DMS153 treated with DMSO at 0.1 percent for 48 hours (cell line): ENCODE data around the gene KRI1.
A peak's percentile ranks its signal among the peaks of the same experiment; 100 is the strongest.
"Not testable (repeated sequence)": the region's sequence is repeated elsewhere in the genome, so short reads cannot be mapped to it uniquely, and the experiment has no call there.

Source experiments
- DNase-seq: peaks from one replicate; lab custom pipeline; 2025; ENCODE audit not compliant: unreplicated experiment; lab: John Stamatoyannopoulos, UW

KRI1 gene

GRCh38 chr19:10550336-10550735 is 15.5 kb downstream of the KRI1 start:
- DNase-seq: no peak

- DNase-seq: no peak
Observed at GRCh38 chr19:10549733-10550132, 16.1 kb downstream of the KRI1 start.

GRCh38 chr19:10548746-10549276 is 17.0 kb downstream of the KRI1 start:
- DNase-seq: no peak

GRCh38 chr19:10546817-10547216 is 19.0 kb downstream of the KRI1 start:
- no peak for DNase-seq

GRCh38 chr19:10544753-10545251 is 21.0 kb downstream of the KRI1 start:
- DNase-seq: no peak

- DNase-seq: no peak
Observed at GRCh38 chr19:10544242-10544752, 21.5 kb downstream of the KRI1 start.

GRCh38 chr19:10543420-10544241 is 22.2 kb downstream of the KRI1 start, which contains the start of gene ATG4D:
Gene ATG4D (plus strand): TSS chr19:10543904. CDS start chr19:10544091, 187 bp downstream.
- peak; percentile 87 for DNase-seq

DNA sequence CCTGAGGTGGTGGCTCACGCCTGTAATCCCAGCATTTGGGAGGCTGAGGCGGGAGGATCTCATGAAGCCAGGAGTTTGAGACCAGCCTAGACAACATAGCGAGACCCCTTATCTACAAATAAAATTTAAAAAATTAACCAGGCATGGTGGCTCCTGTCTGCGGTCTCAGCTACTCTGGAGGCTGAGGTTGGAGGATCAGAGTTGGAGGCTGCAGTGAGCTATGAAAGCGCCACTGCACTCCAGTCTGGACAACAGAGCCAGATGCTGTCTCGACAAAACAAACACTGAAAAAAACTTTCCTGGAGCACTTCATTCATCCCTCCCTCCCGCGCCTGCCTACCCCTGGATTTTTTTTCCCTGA is 22.8 kb downstream of the KRI1 start:
- no peak for DNase-seq

DNA sequence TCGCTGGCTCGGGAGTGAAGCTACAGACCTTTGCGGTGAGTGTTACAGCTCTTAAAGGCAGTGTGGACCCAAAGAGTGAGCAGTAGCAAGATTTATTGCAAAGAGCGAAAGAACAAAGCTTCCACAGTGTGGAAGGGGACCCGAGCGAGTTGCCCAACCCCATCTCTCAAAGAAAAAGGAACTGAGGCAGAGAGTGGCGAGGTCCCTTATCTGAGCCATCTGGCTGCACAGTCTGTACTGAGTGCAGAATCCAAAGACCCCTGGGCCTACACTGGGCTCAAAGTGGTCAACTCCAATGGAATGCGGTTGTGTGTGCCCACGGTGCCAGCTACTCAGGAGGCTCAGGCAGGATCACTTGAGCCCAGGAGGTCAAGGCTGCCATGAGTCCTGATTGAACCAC is 26.8 kb downstream of the KRI1 start:
- DNase-seq: not testable (repeated sequence)

DNA sequence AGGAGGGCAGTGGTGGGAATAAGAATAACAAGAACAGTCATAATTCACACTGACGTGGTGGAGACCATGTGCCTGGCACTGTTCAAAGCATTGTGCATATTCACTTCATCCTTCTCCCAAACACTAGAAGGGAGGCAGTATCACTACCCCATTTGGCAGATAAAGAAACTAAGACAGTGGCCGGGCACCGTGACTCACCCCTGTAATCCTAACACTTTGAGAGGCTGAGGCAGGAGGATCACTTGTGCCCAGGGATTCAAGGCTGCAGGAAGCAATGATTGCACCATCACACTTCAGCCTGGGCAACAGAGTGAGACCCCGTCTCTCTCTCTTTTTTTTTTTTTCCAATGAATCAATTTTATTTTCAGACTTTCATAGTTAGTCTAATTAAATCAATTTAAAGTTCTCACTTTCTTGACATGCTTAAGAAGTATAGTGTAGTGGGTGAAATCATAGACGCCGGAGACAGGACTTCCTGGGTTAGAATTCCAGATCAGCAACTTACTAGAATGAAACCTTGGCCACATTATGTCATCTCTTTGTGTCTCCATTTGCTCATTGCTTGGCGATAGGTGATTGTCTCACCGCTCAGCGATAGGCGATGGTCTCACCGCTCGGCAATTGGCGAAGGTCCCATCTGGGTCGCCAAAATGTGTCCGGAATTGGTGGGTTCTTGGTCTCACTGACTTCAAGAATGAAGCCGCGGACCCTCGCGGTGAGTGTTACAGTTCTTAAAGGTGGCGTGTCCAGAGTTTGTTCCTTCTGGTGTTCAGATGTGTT is 27.4 kb downstream of the KRI1 start:
- no peak for DNase-seq

DNA sequence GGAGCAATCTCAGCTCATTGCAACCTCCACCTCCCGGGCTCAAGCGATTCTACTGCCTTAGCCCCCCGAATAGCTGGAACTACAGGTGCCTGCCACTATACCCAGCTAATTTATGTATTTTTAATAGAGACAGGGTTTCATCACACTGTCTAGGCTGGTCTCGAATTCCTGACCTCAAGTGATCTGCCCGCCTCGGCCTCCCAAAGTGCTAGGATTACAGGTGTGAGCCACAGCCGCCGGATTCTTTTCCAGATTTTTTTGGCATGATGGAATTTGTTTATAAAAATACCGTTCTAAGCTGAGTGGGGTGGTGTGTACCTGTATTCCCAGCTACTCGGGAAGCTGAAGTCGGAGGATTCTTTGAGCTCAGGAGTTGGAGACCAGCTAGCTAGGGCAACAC is 28.1 kb downstream of the KRI1 start:
- no peak for DNase-seq

GRCh38 chr19:10535613-10536012 is 30.2 kb downstream of the KRI1 start:
- DNase-seq: no peak

DNA sequence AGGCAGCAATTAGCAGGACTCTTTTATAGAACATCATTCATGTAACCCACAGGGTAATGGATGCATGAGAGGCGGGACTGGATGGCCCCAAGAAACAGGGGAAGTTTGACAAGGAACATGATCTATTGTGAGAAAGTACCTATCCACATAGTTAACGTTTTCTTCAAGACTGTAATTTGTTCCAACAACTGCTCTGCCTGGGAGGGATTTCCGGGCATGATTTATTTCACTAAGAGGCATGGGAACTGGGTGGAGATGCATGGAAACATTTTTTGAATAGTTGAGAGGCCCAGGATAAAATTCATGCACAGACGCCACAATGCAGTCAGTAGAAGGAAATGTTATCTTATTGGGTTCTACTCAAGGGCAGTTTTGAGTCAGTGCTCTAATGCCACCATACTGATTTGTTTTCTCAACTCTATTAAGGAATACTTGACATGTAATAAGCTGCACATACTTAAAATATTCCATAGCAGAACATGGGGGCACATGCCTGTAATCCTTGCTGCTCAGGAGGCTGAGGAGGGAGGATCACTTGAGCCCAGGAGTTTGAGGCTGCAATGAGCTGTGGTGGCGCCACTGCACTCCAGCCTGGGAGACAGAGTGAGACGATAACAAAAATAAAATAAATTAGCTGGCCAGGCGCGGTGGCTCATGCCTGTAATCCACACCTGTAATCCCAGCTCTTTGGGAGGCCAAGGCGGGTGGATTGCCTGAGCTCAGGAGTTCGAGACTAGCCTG is 32.0 kb downstream of the KRI1 start:
- no peak for DNase-seq

GRCh38 chr19:10532457-10532856 is 33.4 kb downstream of the KRI1 start:
- DNase-seq: no peak

DNA sequence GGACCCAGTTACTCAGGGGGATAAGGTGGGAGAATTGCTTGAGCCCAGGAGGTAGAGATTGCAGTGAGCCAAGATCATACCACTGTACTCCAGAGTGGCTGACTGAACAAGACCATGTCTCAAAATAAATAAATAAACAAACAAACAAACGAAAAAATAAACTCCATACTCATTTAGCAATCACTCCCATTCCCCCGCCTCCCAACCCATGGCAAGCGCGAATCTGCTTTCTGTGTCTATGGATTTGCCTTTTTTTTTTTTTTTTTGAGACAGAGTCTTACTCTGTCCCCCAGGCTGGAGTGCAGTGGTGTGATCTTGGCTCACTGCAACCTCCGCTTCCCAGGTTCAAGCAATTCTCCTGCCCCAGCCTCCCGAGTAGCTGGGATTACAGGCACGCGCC is 38.9 kb downstream of the KRI1 start:
- not testable (repeated sequence) for DNase-seq

DNA sequence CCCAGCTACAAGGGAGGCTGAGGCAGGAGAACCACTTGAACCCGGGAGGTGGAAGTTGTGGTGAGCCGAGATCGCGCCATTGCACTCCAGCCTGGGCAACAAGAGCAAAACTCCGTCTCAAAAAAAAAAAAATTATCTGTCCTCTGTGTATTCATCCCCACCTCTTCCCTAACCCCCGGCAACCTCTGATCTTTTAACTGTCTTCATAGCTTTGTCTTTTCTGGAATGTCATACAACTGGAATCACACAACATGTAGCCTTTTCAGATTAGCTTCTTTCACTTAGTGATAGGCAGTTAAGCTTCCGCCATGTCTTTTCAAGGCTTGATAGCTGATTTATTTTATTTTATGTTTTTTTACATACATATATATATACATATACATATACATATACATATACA is 40.2 kb downstream of the KRI1 start:
- no peak for DNase-seq

- no peak for DNase-seq
Observed at GRCh38 chr19:10523135-10523636, 42.6 kb downstream of the KRI1 start.

DNA sequence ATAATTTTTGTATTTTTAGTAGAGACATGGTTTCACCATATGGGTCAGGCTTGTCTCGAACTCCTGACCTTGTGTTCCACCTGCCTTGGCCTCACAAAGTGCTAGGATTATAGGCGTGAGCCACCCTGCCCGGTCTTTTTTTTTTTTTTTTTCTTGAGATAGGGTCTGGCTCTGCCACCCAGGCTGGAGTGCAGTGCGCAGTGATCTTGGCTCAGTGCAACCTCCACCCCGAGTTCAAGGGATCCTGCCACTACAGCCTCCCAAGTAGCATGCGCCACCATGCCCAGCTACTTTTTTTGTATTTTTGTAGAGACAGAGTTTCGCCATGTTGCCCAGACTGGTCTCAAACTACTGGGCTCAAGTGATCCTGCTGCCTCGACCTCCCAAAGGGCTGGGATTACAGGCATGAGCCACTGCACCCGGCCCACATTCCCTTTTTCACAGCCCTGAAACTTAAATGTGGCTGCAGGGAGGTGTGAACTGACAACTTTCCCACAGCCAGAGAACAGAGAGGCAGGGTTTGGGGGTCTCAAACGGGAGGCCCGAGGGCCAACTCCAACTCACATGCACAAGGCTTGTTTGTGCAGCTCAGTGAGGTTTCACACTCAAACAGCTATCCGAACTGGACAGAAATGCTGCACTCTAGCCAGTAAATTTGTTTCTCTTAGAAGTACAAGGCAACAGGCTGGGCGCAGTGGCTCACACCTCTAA is 44.2 kb downstream of the KRI1 start:
- DNase-seq: no peak

GRCh38 chr19:10520652-10521318 is 45.0 kb downstream of the KRI1 start:
- no peak for DNase-seq

GRCh38 chr19:10519421-10519820 is 46.4 kb downstream of the KRI1 start:
- no peak for DNase-seq
